Loucy (cell line): Measurements from ENCODE around the gene KCNJ5.

ENCODE experiments used
- H2AFZ ChIP-seq: fragments of 200-600 bp; sonication (generic); 2 replicates; pipeline ENCODE4 v1.6.0; 2016; ENCODE audit warnings: antibody characterized with exemption, mild to moderate bottlenecking, low read length, moderate library complexity
- H3F3A ChIP-seq: fragments of 200-600 bp; 2 replicates; pipeline ENCODE4 v1.6.0; 2016; ENCODE audit warnings: antibody characterized with exemption, low read depth, mild to moderate bottlenecking
- H3K27me3 ChIP-seq: fragments of 200-600 bp; sonication (generic); 2 replicates; pipeline ENCODE4 v1.6.1; 2014; ENCODE audit warnings: low read length, mild to moderate bottlenecking; ENCODE audit not compliant: insufficient read depth, poor library complexity, severe bottlenecking
- H3K36me3 ChIP-seq: fragments of 200-600 bp; sonication (generic); 2 replicates; pipeline ENCODE4 v1.6.1; 2016; ENCODE audit warnings: low read length; ENCODE audit not compliant: insufficient read depth
- H3K4me1 ChIP-seq: fragments of 200-600 bp; sonication (generic); 2 replicates; pipeline ENCODE4 v1.5.1; 2014; ENCODE audit warnings: low read length, mild to moderate bottlenecking; ENCODE audit not compliant: insufficient read depth, poor library complexity, severe bottlenecking
- H3K4me2 ChIP-seq: fragments of 200-600 bp; sonication (generic); 2 replicates; pipeline ENCODE4 v1.6.0; 2014; ENCODE audit warnings: antibody characterized with exemption, low read length, low read depth, mild to moderate bottlenecking; ENCODE audit not compliant: poor library complexity, severe bottlenecking
- H3K4me3 ChIP-seq: fragments of 200-600 bp; sonication (generic); 2 replicates; pipeline ENCODE4 v1.5.1; 2014; ENCODE audit warnings: low read length, mild to moderate bottlenecking, mixed read lengths; ENCODE audit not compliant: poor library complexity, severe bottlenecking
- H3K79me2 ChIP-seq: fragments of 200-600 bp; sonication (generic); 2 replicates; pipeline ENCODE4 v1.6.1; 2014; ENCODE audit warnings: low read length; ENCODE audit not compliant: insufficient read depth
- H3K9ac ChIP-seq: fragments of 200-600 bp; sonication (generic); 2 replicates; pipeline ENCODE4 v1.6.0; 2014; ENCODE audit warnings: mild to moderate bottlenecking, low read depth, low read length, moderate library complexity; ENCODE audit not compliant: poor library complexity, severe bottlenecking
- H3K9me2 ChIP-seq: fragments of 200-600 bp; sonication (generic); replicated peaks from 2 replicates; pipeline ENCODE4 v1.6.1; 2016; ENCODE audit warnings: low read depth, low read length, mixed read lengths
- H3K9me3 ChIP-seq: fragments of 200-600 bp; sonication (generic); 2 replicates; pipeline ENCODE4 v1.6.1; 2014; ENCODE audit warnings: mild to moderate bottlenecking, antibody characterized with exemption, low read length, low read depth; ENCODE audit not compliant: insufficient read depth
- H4K20me1 ChIP-seq: fragments of 200-600 bp; sonication (generic); 2 replicates; pipeline ENCODE4 v1.6.0; 2014; ENCODE audit warnings: antibody characterized with exemption, low read length, mild to moderate bottlenecking; ENCODE audit not compliant: insufficient read depth, poor library complexity, severe bottlenecking
- CTCF ChIP-seq: fragments of 200-600 bp; sonication (generic); conservative IDR thresholded peaks from 2 replicates; pipeline ENCODE4 v1.5.1; 2014; ENCODE audit warnings: mild to moderate bottlenecking, antibody characterized with exemption, low read length
- EZH2phosphoT487 ChIP-seq: fragments of 200-600 bp; IDR thresholded peaks from 2 replicates; pipeline ENCODE4 v1.6.1; 2018; ENCODE audit warnings: antibody characterized with exemption, mild to moderate bottlenecking, moderate library complexity, borderline replicate concordance

Gene KCNJ5

GRCh38 chr11:128920666-128921065, 29.5 kb downstream of the KCNJ5 start:
- no peak overlapping the region for H3K9ac ChIP-seq
- TF ChIP-seq CTCF (no peak), EZH2phosphoT487 (no peak)
- no peaks in the 10 kb centered on the region for H4K20me1 ChIP-seq
- H3K4me1 ChIP-seq, result peaks cover 5% of the 10 kb centered on the region
- H3K27me3 ChIP-seq, result no peaks in the 10 kb centered on the region
- no peak overlapping the region for H3K4me3 ChIP-seq
- H3K79me2 ChIP-seq, result no peaks in the 10 kb centered on the region
- H2AFZ ChIP-seq, result no peak overlapping the region
- no peaks in the 10 kb centered on the region for H3K36me3 ChIP-seq
- H3K9me3 ChIP-seq, result no peaks in the 10 kb centered on the region
- no peaks in the 10 kb centered on the region for H3F3A ChIP-seq
- no peak overlapping the region for H3K4me2 ChIP-seq
- H3K9me2 ChIP-seq, result no peaks in the 10 kb centered on the region

GRCh38 chr11:128921793-128922192, 30.6 kb downstream of the KCNJ5 start:
- Histone ChIP-seq H3K9me2 (no peaks in the 10 kb centered on the region), H3K4me2 (no peak overlapping the region), H3K36me3 (no peaks in the 10 kb centered on the region), H2AFZ (no peak overlapping the region), H3K4me3 (no peak overlapping the region), H3K79me2 (no peaks in the 10 kb centered on the region), H3K4me1 (peaks cover 5% of the 10 kb centered on the region), H3K9ac (no peak overlapping the region), H4K20me1 (no peaks in the 10 kb centered on the region), H3K27me3 (no peaks in the 10 kb centered on the region), H3K9me3 (no peaks in the 10 kb centered on the region), H3F3A (no peaks in the 10 kb centered on the region)
- TF ChIP-seq CTCF, result no peak
- TF ChIP-seq EZH2phosphoT487, result no peak

DNA sequence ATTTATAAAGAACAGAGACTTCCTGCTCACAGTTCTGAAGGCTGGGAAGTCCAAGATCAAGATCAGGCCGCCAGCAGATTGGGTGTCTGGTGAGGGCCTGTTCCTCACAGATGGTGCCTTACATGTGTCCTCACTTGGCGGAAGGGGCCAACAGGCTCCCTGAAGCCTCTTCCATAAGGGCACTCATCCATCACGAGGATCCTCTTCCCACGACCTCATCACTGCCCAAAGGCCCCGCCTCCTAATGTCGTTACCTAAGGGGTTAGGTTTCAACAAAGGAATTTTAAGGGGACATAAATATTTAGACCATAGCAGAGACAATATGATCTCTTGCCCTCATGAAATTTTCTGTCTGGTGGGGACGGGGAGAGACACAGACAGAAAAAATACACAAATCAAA, 32.9 kb downstream of the KCNJ5 start:
- Histone ChIP-seq H3K79me2 (no peaks in the 10 kb centered on the region), H3K36me3 (no peaks in the 10 kb centered on the region), H3K9me2 (no peaks in the 10 kb centered on the region), H3F3A (no peaks in the 10 kb centered on the region), H3K9me3 (no peaks in the 10 kb centered on the region), H4K20me1 (no peaks in the 10 kb centered on the region), H3K4me1 (peaks cover 3% of the 10 kb centered on the region), H3K9ac (no peak overlapping the region), H3K4me2 (no peak overlapping the region), H3K4me3 (no peak overlapping the region), H2AFZ (no peak overlapping the region), H3K27me3 (no peaks in the 10 kb centered on the region)
- TF ChIP-seq EZH2phosphoT487 (no peak), CTCF (no peak)
